ENCODE measurements around the gene BAIAP2. TPM values are rescaled to one million over a fixed set of nuclear protein-coding genes. Genes with fewer than 3 reads are reported as not detected.

The BAIAP2 gene
- total and polyA plus RNA-seq, 2 donors (not counting 1 experiment from before 2014, with no cell fraction given): 1.3 to 12.0 TPM

GRCh38 chr17:81059026-81059425 is 24.1 kb downstream of the BAIAP2 start:
- Mint-ChIP-seq H3K4me3 (no peak overlapping the region), H3K9me3 (ENCODE audit: insufficient read depth) (no peaks in the 10 kb centered on the region), H3K27me3 (peaks cover 4% of the 10 kb centered on the region), H3K4me1 (no peaks in the 10 kb centered on the region), H3K27ac (no peak overlapping the region)
- Histone ChIP-seq H4K20me1 (ENCODE audit: control insufficient read depth, insufficient read depth, low read length, poor library complexity, severe bottlenecking) (no peaks in the 10 kb centered on the region), H3K4me1 (ENCODE audit: control insufficient read depth in 2 of 2, insufficient read depth in 2 of 2, low read length in 2 of 2) (no peaks in the 10 kb centered on the region), H3K4me3 (ENCODE audit: control extremely low read depth in 1 of 5, extremely low read depth in 1 of 5, insufficient read depth in 1 of 5, low read depth in 2 of 5, low read length in 4 of 5) (no peak overlapping the region), H3K79me2 (ENCODE audit: control insufficient read depth, insufficient read depth, low read length) (no peaks in the 10 kb centered on the region), H3K27ac (ENCODE audit: low read length in 2 of 2) (no peak overlapping the region), H3K36me3 (replicated peaks in 1 of 2; ENCODE audit: control extremely low read depth in 1 of 2, control insufficient read depth in 1 of 2, extremely low read depth in 1 of 2, insufficient read depth in 2 of 2, low read length in 1 of 2) (no peaks in the 10 kb centered on the region), H3K9me3 (ENCODE audit: control extremely low read depth in 1 of 3, control insufficient read depth in 2 of 3, insufficient read depth in 1 of 3, low read length in 2 of 3) (no peaks in the 10 kb centered on the region), H3K27me3 (replicated peaks in 1 of 4; ENCODE audit: control extremely low read depth in 1 of 4, control insufficient read depth in 3 of 4, insufficient read depth in 4 of 4, low read length in 3 of 4) (no peaks in the 10 kb centered on the region), H3K9ac (ENCODE audit: low read length) (no peak overlapping the region), H3K4me2 (replicated peaks; ENCODE audit: low read depth, low read length, poor library complexity, severe bottlenecking) (no peak overlapping the region), H2AFZ (ENCODE audit: insufficient read depth, low read depth, low read length, poor library complexity, severe bottlenecking) (no peak overlapping the region)
- DNase-seq (no peak), ATAC-seq (ENCODE audit: low read depth) (no peak)
- ChIA-PET CTCF (no interaction called here), POLR2A (no interaction called here)
- TF ChIP-seq EZH2 (IDR thresholded peaks at IDR 0.05; ENCODE audit: borderline replicate concordance, insufficient read depth, low read depth, low read length, poor library complexity, severe bottlenecking) (no peak), CTCF (IDR thresholded peaks at IDR 0.05) (no peak)
- intact Hi-C loops (cut with micrococcal nuclease): no loop called here
- 94% methylated on average over 18 of the region's 23 CpGs for WGBS (ENCODE audit: insufficient coverage)

GRCh38 chr17:81060416-81060815 is 25.5 kb downstream of the BAIAP2 start:
- H3K9me3 ChIP-seq (ENCODE audit: control extremely low read depth in 1 of 3, control insufficient read depth in 2 of 3, insufficient read depth in 1 of 3, low read length in 2 of 3): no peaks in the 10 kb centered on the region
- H3K9me3 Mint-ChIP-seq (ENCODE audit: insufficient read depth): no peaks in the 10 kb centered on the region
- H4K20me1 ChIP-seq (ENCODE audit: control insufficient read depth, insufficient read depth, low read length, poor library complexity, severe bottlenecking): no peaks in the 10 kb centered on the region
- no peaks in the 10 kb centered on the region for H3K27me3 ChIP-seq (replicated peaks in 1 of 4; ENCODE audit: control extremely low read depth in 1 of 4, control insufficient read depth in 3 of 4, insufficient read depth in 4 of 4, low read length in 3 of 4)
- H3K4me1 Mint-ChIP-seq: no peaks in the 10 kb centered on the region
- 91% methylated on average over 6 of the region's 10 CpGs for WGBS (ENCODE audit: insufficient coverage)
- H3K4me3 Mint-ChIP-seq: no peak overlapping the region
- no peak overlapping the region for H3K27ac ChIP-seq (ENCODE audit: low read length in 2 of 2)
- ChIA-PET POLR2A (no interaction called here), CTCF (no interaction called here)
- intact Hi-C loops (cut with micrococcal nuclease): no loop called here
- H3K79me2 ChIP-seq (ENCODE audit: control insufficient read depth, insufficient read depth, low read length): no peaks in the 10 kb centered on the region
- ATAC-seq (ENCODE audit: low read depth) (no peak), DNase-seq (no peak)
- H3K4me3 ChIP-seq (ENCODE audit: control extremely low read depth in 1 of 5, extremely low read depth in 1 of 5, insufficient read depth in 1 of 5, low read depth in 2 of 5, low read length in 4 of 5): no peak overlapping the region
- TF ChIP-seq CTCF (IDR thresholded peaks at IDR 0.05) (no peak), EZH2 (IDR thresholded peaks at IDR 0.05; ENCODE audit: borderline replicate concordance, insufficient read depth, low read depth, low read length, poor library complexity, severe bottlenecking) (no peak)
- H3K36me3 ChIP-seq (replicated peaks in 1 of 2; ENCODE audit: control extremely low read depth in 1 of 2, control insufficient read depth in 1 of 2, extremely low read depth in 1 of 2, insufficient read depth in 2 of 2, low read length in 1 of 2): no peaks in the 10 kb centered on the region
- H3K4me2 ChIP-seq (replicated peaks; ENCODE audit: low read depth, low read length, poor library complexity, severe bottlenecking): no peak overlapping the region
- H3K27ac Mint-ChIP-seq: no peak overlapping the region
- H2AFZ ChIP-seq (ENCODE audit: insufficient read depth, low read depth, low read length, poor library complexity, severe bottlenecking): no peak overlapping the region
- peaks cover 4% of the 10 kb centered on the region for H3K27me3 Mint-ChIP-seq
- no peaks in the 10 kb centered on the region for H3K4me1 ChIP-seq (ENCODE audit: control insufficient read depth in 2 of 2, insufficient read depth in 2 of 2, low read length in 2 of 2)
- no peak overlapping the region for H3K9ac ChIP-seq (ENCODE audit: low read length)
